Activated naive CD4-positive, alpha-beta T cell treated with anti-CD3 and anti-CD28 coated beads, Interleukin-2, amount 10 ng/mL, durations not matched to agents 7 days and 5 days (primary cell): ENCODE measurements around the gene SPTBN2.

Source experiments
- CTCF ChIA-PET: fragments of 350-600 bp; sonication (Branson Sonifier 250); formaldehyde crosslinking; loops from one replicate; lab custom pipeline; 2021; ENCODE audit warnings: antibody characterized with exemption; lab: Charles Lee
- DNase-seq: peaks from one replicate; pipeline ENCODE4 v3.0.0-alpha.2; 2020
- H3K27ac Mint-ChIP-seq: one replicate; pipeline ENCODE4 v1.8.0; 2021; ENCODE audit warnings: mild to moderate bottlenecking, moderate library complexity, mixed read lengths
- H3K27me3 Mint-ChIP-seq: one replicate; pipeline ENCODE4 v1.8.0; 2021; ENCODE audit warnings: mild to moderate bottlenecking, mixed read lengths
- H3K36me3 Mint-ChIP-seq: one replicate; pipeline ENCODE4 v1.8.0; 2021; ENCODE audit warnings: mixed read lengths
- H3K4me1 Mint-ChIP-seq: one replicate; pipeline ENCODE4 v1.8.0; 2021; ENCODE audit warnings: mixed read lengths
- H3K4me3 Mint-ChIP-seq: one replicate; pipeline ENCODE4 v1.8.0; 2021; ENCODE audit warnings: mild to moderate bottlenecking, moderate library complexity, mixed read lengths
- H3K9me3 Mint-ChIP-seq: one replicate; pipeline ENCODE4 v1.8.0; 2021; ENCODE audit warnings: mixed read lengths

SPTBN2 gene

DNA sequence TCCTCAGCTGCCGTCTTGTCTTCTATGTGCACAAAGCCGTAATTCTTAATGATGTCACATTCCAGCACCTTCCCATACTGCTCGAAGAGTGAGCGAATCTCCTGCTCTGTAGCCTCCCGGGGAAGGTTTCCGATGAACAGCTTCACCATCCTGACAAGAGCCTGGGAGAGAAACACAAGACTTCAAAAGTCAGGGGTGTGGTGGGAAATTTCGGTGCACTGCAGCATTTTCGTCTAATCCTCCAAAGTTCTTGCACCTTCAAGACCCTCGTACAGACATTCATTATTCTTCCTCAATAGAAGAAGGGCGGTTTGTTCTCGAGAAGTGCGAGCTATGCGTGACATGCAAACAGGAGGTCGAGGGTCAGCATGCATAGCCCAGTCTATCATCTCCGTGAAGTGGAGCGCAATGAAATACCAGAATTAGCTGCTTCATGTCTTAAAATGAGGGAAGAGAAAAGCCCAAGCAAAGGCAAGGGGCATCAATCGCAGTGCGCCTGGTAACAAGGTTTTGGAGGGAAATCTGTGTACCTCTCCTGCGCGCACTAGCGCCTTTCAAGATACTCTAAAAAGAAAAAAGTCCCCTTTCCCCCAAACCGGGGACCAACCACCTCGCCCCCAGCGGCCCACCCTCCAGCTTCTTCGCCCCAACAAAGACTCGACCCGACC is 52.0 kb downstream of the SPTBN2 start:
- no peaks in the 10 kb centered on the region for H3K9me3 Mint-ChIP-seq
- H3K4me1 Mint-ChIP-seq, result peaks cover 41% of the 10 kb centered on the region
- no peak for DNase-seq
- H3K4me3 Mint-ChIP-seq, result peak overlapping the region; percentile 96
- CTCF ChIA-PET, result interaction anchor here (1.0 to 4.3 kb wide), 10 partner anchors 15 to 291 kb away, joined by 3 to 84 read pairs (median 9); partner anchors contain the start of genes MRPL11 and RBM4
- H3K36me3 Mint-ChIP-seq, result peaks cover 19% of the 10 kb centered on the region
- H3K27me3 Mint-ChIP-seq, result peaks cover 3% of the 10 kb centered on the region
- peak overlapping the region; percentile 99 for H3K27ac Mint-ChIP-seq

DNA sequence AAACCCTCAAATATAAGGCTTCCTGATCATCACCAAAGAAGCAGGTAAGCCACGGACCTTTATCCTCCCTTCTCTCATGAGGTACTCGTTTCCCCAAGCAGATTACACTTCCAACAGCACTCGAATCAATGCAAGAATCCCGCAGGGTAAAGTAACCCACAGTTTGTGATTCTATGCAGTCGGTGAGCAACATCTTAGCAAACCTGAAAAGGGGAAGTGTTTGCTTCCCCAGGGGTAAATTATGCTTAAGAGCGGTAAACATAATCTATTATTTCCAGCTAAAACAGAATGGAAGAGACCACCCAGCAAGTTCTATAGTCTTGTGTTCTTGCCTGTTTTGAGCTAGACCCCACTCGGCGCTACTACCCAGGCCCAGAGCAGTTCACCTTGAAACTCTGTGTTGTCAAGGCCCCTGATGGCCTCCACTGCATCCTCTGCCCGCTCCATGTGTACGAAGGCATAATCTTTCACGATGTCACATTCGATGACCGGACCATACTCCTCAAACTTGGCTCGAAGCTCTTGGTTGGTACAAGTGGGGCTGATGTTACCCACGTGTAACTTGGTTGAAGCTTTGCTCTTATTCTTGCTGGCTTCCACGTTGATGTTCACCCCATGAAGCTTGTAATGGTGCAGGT is 52.6 kb downstream of the SPTBN2 start:
- CTCF ChIA-PET, result interaction anchor here (1.0 to 4.3 kb wide), 4 partner anchors 16 to 267 kb away, joined by 3 to 84 read pairs (median 14); no protein-coding TSS in a partner anchor
- H3K4me3 Mint-ChIP-seq, result peak overlapping the region; percentile 96
- peaks cover 41% of the 10 kb centered on the region for H3K4me1 Mint-ChIP-seq
- no peaks in the 10 kb centered on the region for H3K9me3 Mint-ChIP-seq
- peaks cover 3% of the 10 kb centered on the region for H3K27me3 Mint-ChIP-seq
- H3K36me3 Mint-ChIP-seq, result peaks cover 19% of the 10 kb centered on the region
- peak overlapping the region; percentile 99 for H3K27ac Mint-ChIP-seq
- no peak for DNase-seq

DNA sequence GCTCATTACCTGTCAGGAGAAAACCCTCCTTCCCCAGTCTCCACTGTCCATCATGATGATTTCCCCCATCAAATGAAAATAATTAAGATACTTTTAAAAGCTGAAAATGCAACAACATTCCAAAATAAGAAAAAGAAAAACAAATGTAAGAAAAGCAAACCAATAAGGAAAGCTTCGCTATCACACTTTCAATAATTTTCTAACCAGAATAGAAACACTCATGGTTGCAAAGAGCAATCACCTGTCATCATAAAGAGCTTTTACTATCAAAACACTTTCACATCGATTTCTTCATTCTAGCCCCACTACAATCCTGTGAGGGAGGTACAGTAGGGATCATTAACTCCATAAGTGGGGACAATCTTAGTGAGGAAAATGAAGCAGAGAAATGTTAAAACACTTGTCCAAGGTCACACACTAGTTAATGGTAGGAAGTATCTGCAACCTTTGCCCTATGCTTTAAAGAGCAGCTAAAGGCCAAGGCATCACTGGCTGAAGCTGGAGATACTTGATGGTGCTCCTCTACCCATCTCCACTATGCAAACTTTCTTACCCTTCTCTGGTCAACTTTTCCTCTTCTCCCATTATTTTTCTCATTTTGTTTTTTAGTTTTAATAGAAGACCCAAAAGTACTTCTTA is 53.9 kb downstream of the SPTBN2 start:
- Mint-ChIP-seq H3K9me3 (no peaks in the 10 kb centered on the region), H3K36me3 (peaks cover 19% of the 10 kb centered on the region), H3K4me3 (peak overlapping the region; percentile 21), H3K4me1 (peaks cover 45% of the 10 kb centered on the region), H3K27me3 (peaks cover 3% of the 10 kb centered on the region), H3K27ac (no peak overlapping the region)
- no peak for DNase-seq
- CTCF ChIA-PET, result interaction anchor here (0.6 kb wide), 1 partner anchor 106 kb away, joined by 3 read pairs; no protein-coding TSS in a partner anchor

DNA sequence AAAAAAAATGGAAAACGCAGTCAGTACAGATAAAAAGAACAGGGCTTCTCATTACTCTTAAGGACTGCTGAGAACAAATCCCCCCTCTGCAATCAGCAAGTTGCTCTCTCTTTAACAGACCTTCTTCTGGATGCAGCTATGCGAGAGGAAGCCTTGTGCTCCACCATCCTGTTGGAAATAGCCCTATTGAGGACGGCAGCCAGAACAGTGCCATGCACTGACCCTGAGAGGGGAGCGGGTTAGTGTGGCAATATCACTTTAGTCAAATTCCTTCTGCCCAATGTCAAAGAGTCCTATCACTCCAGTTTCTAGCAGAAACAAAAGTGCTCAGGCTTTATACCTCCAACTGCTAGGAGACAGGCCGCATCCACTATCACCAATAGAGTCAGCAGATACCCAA is 58.2 kb downstream of the SPTBN2 start:
- CTCF ChIA-PET, result interaction anchor here (1.3 kb wide), 1 partner anchor 91 kb away, joined by 3 read pairs; no protein-coding TSS in a partner anchor
- Mint-ChIP-seq H3K4me3 (no peak overlapping the region), H3K9me3 (no peaks in the 10 kb centered on the region), H3K4me1 (peaks cover 26% of the 10 kb centered on the region), H3K36me3 (peaks cover 33% of the 10 kb centered on the region), H3K27me3 (no peaks in the 10 kb centered on the region), H3K27ac (no peak overlapping the region)
- DNase-seq, result no peak

- peak overlapping the region; percentile 29 for H3K27ac Mint-ChIP-seq
- peaks cover 7% of the 10 kb centered on the region for H3K4me1 Mint-ChIP-seq
- no peak overlapping the region for H3K4me3 Mint-ChIP-seq
- H3K36me3 Mint-ChIP-seq, result peaks cover 44% of the 10 kb centered on the region
- no peaks in the 10 kb centered on the region for H3K9me3 Mint-ChIP-seq
- CTCF ChIA-PET, result no interaction called here
- H3K27me3 Mint-ChIP-seq, result no peaks in the 10 kb centered on the region
- DNase-seq, result no peak
Measured at GRCh38 chr11:66665369-66665768, 63.6 kb downstream of the SPTBN2 start.

DNA sequence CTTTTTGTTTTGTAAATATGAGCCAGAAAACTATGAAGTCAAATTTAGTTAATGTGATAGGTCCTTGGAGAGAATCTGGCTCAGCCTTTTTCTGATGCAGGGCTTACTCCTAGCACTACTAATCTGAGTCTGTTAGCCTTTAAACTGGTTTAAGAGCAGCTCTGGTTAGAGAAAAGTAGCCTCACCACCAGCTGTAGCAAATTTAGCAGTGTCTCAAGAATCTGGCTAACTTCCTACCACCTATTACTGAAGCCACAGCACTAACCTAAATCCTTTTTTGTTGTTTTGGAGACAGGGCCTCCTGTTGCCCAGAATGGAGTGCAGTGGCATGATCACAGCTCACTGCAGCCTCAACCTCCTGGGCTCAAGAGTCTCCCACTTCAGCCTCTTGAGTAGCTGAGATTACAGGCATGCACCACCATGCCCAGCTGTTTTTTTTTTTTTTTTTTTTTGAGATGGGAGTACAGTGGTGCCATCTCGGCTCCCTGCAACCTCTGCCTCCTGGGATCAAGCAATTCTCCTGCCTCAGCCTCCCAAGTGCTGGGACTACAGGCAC is 65.2 kb downstream of the SPTBN2 start:
- no peak overlapping the region for H3K4me3 Mint-ChIP-seq
- peaks cover 42% of the 10 kb centered on the region for H3K36me3 Mint-ChIP-seq
- peaks cover 2% of the 10 kb centered on the region for H3K4me1 Mint-ChIP-seq
- H3K27me3 Mint-ChIP-seq, result no peaks in the 10 kb centered on the region
- H3K9me3 Mint-ChIP-seq, result no peaks in the 10 kb centered on the region
- peak overlapping the region; percentile 46 for H3K27ac Mint-ChIP-seq
- no peak for DNase-seq
- CTCF ChIA-PET, result no interaction called here

- Mint-ChIP-seq H3K27ac (no peak overlapping the region), H3K9me3 (no peaks in the 10 kb centered on the region), H3K4me3 (no peak overlapping the region), H3K36me3 (peaks cover 32% of the 10 kb centered on the region), H3K27me3 (no peaks in the 10 kb centered on the region), H3K4me1 (peaks cover 3% of the 10 kb centered on the region)
- CTCF ChIA-PET, result no interaction called here
- no peak for DNase-seq
Measured at GRCh38 chr11:66659763-66660162, 69.3 kb downstream of the SPTBN2 start.

DNA sequence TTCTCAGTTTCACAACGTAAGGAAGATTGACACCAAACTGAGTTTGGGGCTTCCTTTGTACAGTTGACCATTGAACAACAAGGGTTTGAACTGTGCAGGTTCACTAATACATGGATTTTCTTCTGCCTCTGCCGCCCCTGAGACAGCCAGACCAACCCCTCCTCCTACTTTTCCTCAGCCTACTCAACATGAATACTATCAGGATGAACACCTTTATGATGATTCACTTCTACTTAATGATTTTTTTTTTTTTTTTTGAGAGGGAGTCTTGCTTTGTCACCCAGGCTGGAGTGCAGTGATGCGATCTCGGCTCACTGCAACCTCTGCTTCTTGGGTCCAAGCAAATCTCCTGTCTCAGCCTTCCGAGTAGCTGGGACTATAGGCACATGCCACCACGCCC is 75.9 kb downstream of the SPTBN2 start:
- CTCF ChIA-PET, result no interaction called here
- H3K36me3 Mint-ChIP-seq, result peaks cover 46% of the 10 kb centered on the region
- H3K27me3 Mint-ChIP-seq, result no peaks in the 10 kb centered on the region
- no peak overlapping the region for H3K4me3 Mint-ChIP-seq
- H3K4me1 Mint-ChIP-seq, result peaks cover 5% of the 10 kb centered on the region
- DNase-seq, result no peak
- H3K9me3 Mint-ChIP-seq, result no peaks in the 10 kb centered on the region
- H3K27ac Mint-ChIP-seq, result peak overlapping the region; percentile 21

- peaks cover 47% of the 10 kb centered on the region for H3K36me3 Mint-ChIP-seq
- no peak overlapping the region for H3K4me3 Mint-ChIP-seq
Measured at GRCh38 chr11:66652651-66653050, 76.4 kb downstream of the SPTBN2 start.

DNA sequence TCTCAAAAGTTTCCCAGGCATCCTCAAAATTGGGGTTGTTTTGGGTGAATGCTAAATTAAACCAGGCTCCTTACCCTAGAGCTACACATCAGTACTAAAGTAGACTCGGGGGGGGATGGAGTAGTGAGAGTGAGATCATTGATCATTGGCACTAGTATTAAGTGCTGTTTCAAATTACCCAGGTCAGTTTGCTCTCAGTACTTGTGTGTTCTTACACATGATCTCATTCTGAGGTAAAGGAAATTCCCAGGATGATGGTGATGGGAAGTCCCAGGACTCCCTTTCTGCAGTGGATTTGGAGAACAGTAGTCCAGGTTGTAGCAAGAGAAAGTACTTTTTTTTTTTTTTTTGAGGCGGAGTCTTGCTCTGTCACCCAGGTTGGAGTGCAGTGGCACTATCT is 78.0 kb downstream of the SPTBN2 start:
- no peak overlapping the region for H3K27ac Mint-ChIP-seq
- no peaks in the 10 kb centered on the region for H3K27me3 Mint-ChIP-seq
- peaks cover 18% of the 10 kb centered on the region for H3K4me1 Mint-ChIP-seq
- no peaks in the 10 kb centered on the region for H3K9me3 Mint-ChIP-seq
- CTCF ChIA-PET, result interaction anchor here (1.8 kb wide), 1 partner anchor 34 kb away, joined by 4 read pairs; no protein-coding TSS in a partner anchor
- no peak overlapping the region for H3K4me3 Mint-ChIP-seq
- H3K36me3 Mint-ChIP-seq, result peaks cover 56% of the 10 kb centered on the region
- no peak for DNase-seq

More at GRCh38 chr11:66652651-66653050, 76.4 kb downstream of the SPTBN2 start:
- peak overlapping the region; percentile 21 for H3K27ac Mint-ChIP-seq
- DNase-seq, result no peak
- no peaks in the 10 kb centered on the region for H3K9me3 Mint-ChIP-seq
- H3K4me1 Mint-ChIP-seq, result peaks cover 5% of the 10 kb centered on the region
- CTCF ChIA-PET, result no interaction called here
- no peaks in the 10 kb centered on the region for H3K27me3 Mint-ChIP-seq

GRCh38 chr11:66649903-66650302 is 79.1 kb downstream of the SPTBN2 start:
- Mint-ChIP-seq H3K36me3 (peaks cover 62% of the 10 kb centered on the region), H3K9me3 (no peaks in the 10 kb centered on the region), H3K4me3 (no peak overlapping the region), H3K27me3 (no peaks in the 10 kb centered on the region), H3K27ac (no peak overlapping the region), H3K4me1 (peaks cover 27% of the 10 kb centered on the region)
- no peak for DNase-seq
- CTCF ChIA-PET, result interaction anchor here (1.8 kb wide), 1 partner anchor 33 kb away, joined by 4 read pairs; no protein-coding TSS in a partner anchor

GRCh38 chr11:66646828-66647227 is 82.2 kb downstream of the SPTBN2 start:
- Mint-ChIP-seq H3K9me3 (no peaks in the 10 kb centered on the region), H3K4me3 (no peak overlapping the region), H3K27me3 (no peaks in the 10 kb centered on the region), H3K4me1 (peaks cover 55% of the 10 kb centered on the region), H3K27ac (no peak overlapping the region), H3K36me3 (peaks cover 80% of the 10 kb centered on the region)
- CTCF ChIA-PET, result no interaction called here
- no peak for DNase-seq

- Mint-ChIP-seq H3K27ac (no peak overlapping the region), H3K9me3 (no peaks in the 10 kb centered on the region), H3K36me3 (peaks cover 86% of the 10 kb centered on the region), H3K4me1 (peaks cover 80% of the 10 kb centered on the region), H3K4me3 (no peak overlapping the region), H3K27me3 (no peaks in the 10 kb centered on the region)
- DNase-seq, result no peak
- CTCF ChIA-PET, result interaction anchor here (2.0 kb wide), 1 partner anchor 34 kb away, joined by 6 read pairs; the partner anchor contains the start of gene RBM4B
Measured at GRCh38 chr11:66643745-66644437, 85.1 kb downstream of the SPTBN2 start.
